HEK293 (cell line): Measurements from ENCODE around the gene CD2AP.

Experiments
- CTCF ChIA-PET: fragments of 350-600 bp; formaldehyde crosslinking; extraction: SDS; loops from one replicate; lab custom pipeline; 2021; ENCODE audit warnings: antibody characterized with exemption; lab: Yijun Ruan, JAX
- POLR2A ChIA-PET: fragments of 300-600 bp; formaldehyde crosslinking; extraction: SDS; loops from one replicate; lab custom pipeline; 2020; ENCODE audit warnings: antibody characterized with exemption, inconsistent platforms; lab: Yijun Ruan, JAX
- H3K27ac ChIP-seq: fragments of 200-500 bp; sonication (Bioruptor generic); 2 replicates; pipeline ENCODE4 v1.5.1; 2014; ENCODE audit warnings: low read depth, low read length, control low read depth, inconsistent platforms; ENCODE audit errors: extremely low read depth
- H3K36me3 ChIP-seq, 2 experiments: fragments of 200-500 bp in 1 of 2; sonication (Bioruptor generic) in 1 of 2; 1 replicate in 1 of 2; 2 replicates in 1 of 2; pipeline ENCODE4 v1.5.1; 2014 to 2017; ENCODE audit warnings: inconsistent platforms in 2 of 2, low read length in 2 of 2; ENCODE audit not compliant: control insufficient read depth in 2 of 2, insufficient read depth in 1 of 2
- H3K4me1 ChIP-seq: fragments of 200-500 bp; sonication (Bioruptor generic); 2 replicates; pipeline ENCODE4 v1.5.1; 2014; ENCODE audit warnings: mild to moderate bottlenecking, low read length, inconsistent platforms; ENCODE audit not compliant: control insufficient read depth, insufficient read depth
- H3K4me3 ChIP-seq: 2 replicates; pipeline ENCODE4 v1.5.1; 2011; ENCODE audit warnings: low read depth, mild to moderate bottlenecking, control low read depth, low read length, moderate library complexity
- H3K9me3 ChIP-seq: fragments of 200-500 bp; sonication (Bioruptor generic); 2 replicates; pipeline ENCODE4 v1.5.1; 2014; ENCODE audit warnings: low read depth, low read length, inconsistent platforms; ENCODE audit not compliant: control insufficient read depth, insufficient read depth
- HOXC10 ChIP-seq: sonication (generic); formaldehyde crosslinking; IDR thresholded peaks from 2 replicates; pipeline ENCODE4 v1.8.1; 2023; ENCODE audit warnings: mild to moderate bottlenecking, missing genetic modification reagents
- KLF1 ChIP-seq: fragments of 450-650 bp; formaldehyde crosslinking; IDR thresholded peaks from 2 replicates; pipeline ENCODE4 v1.5.1; 2016; ENCODE audit warnings: missing biosample characterization, missing genetic modification characterization
- ZBTB1 ChIP-seq: fragments of 450-650 bp; formaldehyde crosslinking; IDR thresholded peaks from 2 replicates; pipeline ENCODE4 v1.5.1; 2016; ENCODE audit warnings: missing biosample characterization, missing genetic modification characterization
- ZBTB48 ChIP-seq: fragments of 450-650 bp; formaldehyde crosslinking; IDR thresholded peaks from 2 replicates; pipeline ENCODE4 v1.5.1; 2016; ENCODE audit warnings: missing biosample characterization, missing genetic modification characterization
- ZBTB8A ChIP-seq: fragments of 450-650 bp; formaldehyde crosslinking; IDR thresholded peaks from 2 replicates; pipeline ENCODE4 v1.5.1; 2016; ENCODE audit warnings: missing biosample characterization, missing genetic modification characterization
- ZNF138 ChIP-seq: fragments of 450-650 bp; formaldehyde crosslinking; IDR thresholded peaks from 2 replicates; pipeline ENCODE4 v1.5.1; 2016; ENCODE audit warnings: missing biosample characterization, missing genetic modification characterization, borderline replicate concordance
- ZNF169 ChIP-seq: fragments of 450-650 bp; formaldehyde crosslinking; IDR thresholded peaks from 2 replicates; pipeline ENCODE4 v1.5.1; 2016; ENCODE audit warnings: missing biosample characterization, missing genetic modification characterization
- ZNF274 ChIP-seq, 2 experiments: fragments of 200-500 bp in 1 of 2; fragments of 450-650 bp in 1 of 2; sonication (Bioruptor generic) in 1 of 2; formaldehyde crosslinking in 1 of 2; IDR thresholded peaks; 2 replicates each; pipeline versions ENCODE4 v1.5.1 to v1.6.1; 2014 to 2016; ENCODE audit warnings: borderline replicate concordance in 1 of 2, inconsistent platforms in 1 of 2, low read length in 1 of 2, missing biosample characterization in 1 of 2, missing genetic modification characterization in 1 of 2
- ZNF514 ChIP-seq: fragments of 450-650 bp; formaldehyde crosslinking; IDR thresholded peaks from 2 replicates; pipeline ENCODE4 v1.5.1; 2016; ENCODE audit warnings: missing biosample characterization, missing genetic modification characterization
- ZNF585B ChIP-seq: fragments of 450-650 bp; formaldehyde crosslinking; IDR thresholded peaks from 2 replicates; pipeline ENCODE4 v1.5.1; 2016; ENCODE audit warnings: missing biosample characterization, missing genetic modification characterization
- ZNF626 ChIP-seq: fragments of 450-650 bp; sonication (Bioruptor Pico); formaldehyde crosslinking; IDR thresholded peaks from 2 replicates; pipeline ENCODE4 v1.5.1; 2018; ENCODE audit warnings: missing biosample characterization, missing genetic modification characterization, inconsistent platforms
- ZNF701 ChIP-seq: fragments of 450-650 bp; formaldehyde crosslinking; IDR thresholded peaks from 2 replicates; pipeline ENCODE4 v1.5.1; 2016; ENCODE audit warnings: missing biosample characterization, missing genetic modification characterization
- ZNF843 ChIP-seq: fragments of 450-650 bp; formaldehyde crosslinking; IDR thresholded peaks from 2 replicates; pipeline ENCODE4 v1.5.1; 2016; ENCODE audit warnings: missing biosample characterization, missing genetic modification characterization
- TF ChIP-seq, protein P1 (sequence below): fragments of 450-650 bp; formaldehyde crosslinking; IDR thresholded peaks from 2 replicates; pipeline ENCODE4 v1.5.1; 2016; ENCODE audit warnings: missing biosample characterization, missing genetic modification characterization
- TF ChIP-seq, protein P2 (sequence below): fragments of 450-650 bp; formaldehyde crosslinking; optimal IDR thresholded peaks from 2 replicates; pipeline ENCODE3; 2016; ENCODE audit warnings: missing biosample characterization, mild to moderate bottlenecking, missing genetic modification characterization
- TF ChIP-seq, protein P3 (sequence below): fragments of 450-650 bp; formaldehyde crosslinking; IDR thresholded peaks from 2 replicates; pipeline ENCODE4 v1.5.1; 2016; ENCODE audit warnings: missing biosample characterization, missing genetic modification characterization
- TF ChIP-seq, protein P4 (sequence below): fragments of 450-650 bp; formaldehyde crosslinking; IDR thresholded peaks from 2 replicates; pipeline ENCODE4 v1.5.1; 2016; ENCODE audit warnings: missing biosample characterization, missing genetic modification characterization
- TF ChIP-seq, protein P5 (sequence below): fragments of 450-650 bp; formaldehyde crosslinking; IDR thresholded peaks from 2 replicates; pipeline ENCODE4 v1.5.1; 2016; ENCODE audit warnings: missing biosample characterization, missing genetic modification characterization
- TF ChIP-seq, protein P6 (sequence below): fragments of 450-650 bp; formaldehyde crosslinking; IDR thresholded peaks from 2 replicates; pipeline ENCODE4 v1.5.1; 2016; ENCODE audit warnings: missing biosample characterization, missing genetic modification characterization

Gene CD2AP

DNA sequence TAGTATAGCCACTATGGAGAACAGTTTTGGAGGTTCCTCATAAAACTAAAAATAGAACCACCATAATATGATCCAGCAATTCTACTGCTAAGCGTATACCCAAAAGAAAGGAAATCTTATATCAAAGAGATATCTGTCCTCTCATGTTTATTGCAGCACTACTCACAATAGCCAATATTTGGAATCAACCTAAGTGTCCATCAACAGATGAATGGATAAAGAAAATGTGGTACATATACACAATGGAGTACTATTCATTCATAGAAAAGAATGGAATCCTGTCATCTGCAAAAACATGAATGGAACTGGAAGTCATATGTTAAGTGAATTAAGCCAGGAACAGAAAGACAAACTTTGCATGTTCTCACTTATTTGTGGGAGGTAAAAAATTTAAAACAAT, 5.7 kb upstream of the CD2AP start:
- ChIA-PET CTCF (no interaction called here), POLR2A (no interaction called here)
- Histone ChIP-seq H3K36me3 (no peaks in the 10 kb centered on the region), H3K4me1 (no peaks in the 10 kb centered on the region), H3K9me3 (no peaks in the 10 kb centered on the region), H3K27ac (no peak overlapping the region), H3K4me3 (no peak overlapping the region)
- no peak for TF ChIP-seq KLF1
- no peak for TF ChIP-seq ZNF701 (tag by site-specific recombination)
- no peak for TF ChIP-seq ZNF274 (IDR thresholded peaks at IDR 0.05; ENCODE audit: low read length)
- TF ChIP-seq ZNF274 (tag by site-specific recombination; IDR thresholded peaks at IDR 0.05; ENCODE audit: borderline replicate concordance): no peak
- TF ChIP-seq ZNF626 (tag by site-specific recombination): no peak
- TF ChIP-seq, protein P1, sequence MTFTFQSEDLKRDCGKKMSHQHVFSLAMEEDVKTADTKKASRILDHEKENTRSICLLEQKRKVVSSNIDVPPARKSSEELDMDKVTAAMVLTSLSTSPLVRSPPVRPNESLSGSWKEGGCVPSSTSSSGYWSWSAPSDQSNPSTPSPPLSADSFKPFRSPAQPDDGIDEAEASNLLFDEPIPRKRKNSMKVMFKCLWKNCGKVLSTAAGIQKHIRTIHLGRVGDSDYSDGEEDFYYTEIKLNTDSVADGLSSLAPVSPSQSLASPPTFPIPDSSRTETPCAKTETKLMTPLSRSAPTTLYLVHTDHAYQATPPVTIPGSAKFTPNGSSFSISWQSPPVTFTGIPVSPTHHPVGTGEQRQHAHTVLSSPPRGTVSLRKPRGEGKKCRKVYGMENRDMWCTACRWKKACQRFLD (tag by site-specific recombination): no peak
- no peak for TF ChIP-seq ZNF169 (tag by site-specific recombination)
- TF ChIP-seq HOXC10 (CRISPR knock-in tag): no peak
- TF ChIP-seq ZNF514 (tag by site-specific recombination): no peak
- no peak for TF ChIP-seq ZNF138 (tag by site-specific recombination)
- no peak for TF ChIP-seq ZBTB48 (tag by site-specific recombination)
- TF ChIP-seq, protein P2, sequence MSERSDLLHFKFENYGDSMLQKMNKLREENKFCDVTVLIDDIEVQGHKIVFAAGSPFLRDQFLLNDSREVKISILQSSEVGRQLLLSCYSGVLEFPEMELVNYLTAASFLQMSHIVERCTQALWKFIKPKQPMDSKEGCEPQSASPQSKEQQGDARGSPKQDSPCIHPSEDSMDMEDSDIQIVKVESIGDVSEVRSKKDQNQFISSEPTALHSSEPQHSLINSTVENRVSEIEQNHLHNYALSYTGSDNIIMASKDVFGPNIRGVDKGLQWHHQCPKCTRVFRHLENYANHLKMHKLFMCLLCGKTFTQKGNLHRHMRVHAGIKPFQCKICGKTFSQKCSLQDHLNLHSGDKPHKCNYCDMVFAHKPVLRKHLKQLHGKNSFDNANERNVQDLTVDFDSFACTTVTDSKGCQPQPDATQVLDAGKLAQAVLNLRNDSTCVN (tag by site-specific recombination): no peak
- no peak for TF ChIP-seq ZNF843 (tag by site-specific recombination)
- TF ChIP-seq ZBTB8A (tag by site-specific recombination): no peak
- TF ChIP-seq, protein P3, sequence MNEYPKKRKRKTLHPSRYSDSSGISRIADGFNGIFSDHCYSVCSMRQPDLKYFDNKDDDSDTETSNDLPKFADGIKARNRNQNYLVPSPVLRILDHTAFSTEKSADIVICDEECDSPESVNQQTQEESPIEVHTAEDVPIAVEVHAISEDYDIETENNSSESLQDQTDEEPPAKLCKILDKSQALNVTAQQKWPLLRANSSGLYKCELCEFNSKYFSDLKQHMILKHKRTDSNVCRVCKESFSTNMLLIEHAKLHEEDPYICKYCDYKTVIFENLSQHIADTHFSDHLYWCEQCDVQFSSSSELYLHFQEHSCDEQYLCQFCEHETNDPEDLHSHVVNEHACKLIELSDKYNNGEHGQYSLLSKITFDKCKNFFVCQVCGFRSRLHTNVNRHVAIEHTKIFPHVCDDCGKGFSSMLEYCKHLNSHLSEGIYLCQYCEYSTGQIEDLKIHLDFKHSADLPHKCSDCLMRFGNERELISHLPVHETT (tag by site-specific recombination): no peak
- TF ChIP-seq, protein P4, sequence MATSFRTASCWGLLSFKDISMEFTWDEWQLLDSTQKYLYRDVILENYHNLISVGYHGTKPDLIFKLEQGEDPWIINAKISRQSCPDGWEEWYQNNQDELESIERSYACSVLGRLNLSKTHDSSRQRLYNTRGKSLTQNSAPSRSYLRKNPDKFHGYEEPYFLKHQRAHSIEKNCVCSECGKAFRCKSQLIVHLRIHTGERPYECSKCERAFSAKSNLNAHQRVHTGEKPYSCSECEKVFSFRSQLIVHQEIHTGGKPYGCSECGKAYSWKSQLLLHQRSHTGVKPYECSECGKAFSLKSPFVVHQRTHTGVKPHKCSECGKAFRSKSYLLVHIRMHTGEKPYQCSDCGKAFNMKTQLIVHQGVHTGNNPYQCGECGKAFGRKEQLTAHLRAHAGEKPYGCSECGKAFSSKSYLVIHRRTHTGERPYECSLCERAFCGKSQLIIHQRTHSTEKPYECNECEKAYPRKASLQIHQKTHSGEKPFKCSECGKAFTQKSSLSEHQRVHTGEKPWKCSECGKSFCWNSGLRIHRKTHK (tag by site-specific recombination): no peak
- no peak for TF ChIP-seq ZNF585B (tag by site-specific recombination)
- TF ChIP-seq, protein P5, sequence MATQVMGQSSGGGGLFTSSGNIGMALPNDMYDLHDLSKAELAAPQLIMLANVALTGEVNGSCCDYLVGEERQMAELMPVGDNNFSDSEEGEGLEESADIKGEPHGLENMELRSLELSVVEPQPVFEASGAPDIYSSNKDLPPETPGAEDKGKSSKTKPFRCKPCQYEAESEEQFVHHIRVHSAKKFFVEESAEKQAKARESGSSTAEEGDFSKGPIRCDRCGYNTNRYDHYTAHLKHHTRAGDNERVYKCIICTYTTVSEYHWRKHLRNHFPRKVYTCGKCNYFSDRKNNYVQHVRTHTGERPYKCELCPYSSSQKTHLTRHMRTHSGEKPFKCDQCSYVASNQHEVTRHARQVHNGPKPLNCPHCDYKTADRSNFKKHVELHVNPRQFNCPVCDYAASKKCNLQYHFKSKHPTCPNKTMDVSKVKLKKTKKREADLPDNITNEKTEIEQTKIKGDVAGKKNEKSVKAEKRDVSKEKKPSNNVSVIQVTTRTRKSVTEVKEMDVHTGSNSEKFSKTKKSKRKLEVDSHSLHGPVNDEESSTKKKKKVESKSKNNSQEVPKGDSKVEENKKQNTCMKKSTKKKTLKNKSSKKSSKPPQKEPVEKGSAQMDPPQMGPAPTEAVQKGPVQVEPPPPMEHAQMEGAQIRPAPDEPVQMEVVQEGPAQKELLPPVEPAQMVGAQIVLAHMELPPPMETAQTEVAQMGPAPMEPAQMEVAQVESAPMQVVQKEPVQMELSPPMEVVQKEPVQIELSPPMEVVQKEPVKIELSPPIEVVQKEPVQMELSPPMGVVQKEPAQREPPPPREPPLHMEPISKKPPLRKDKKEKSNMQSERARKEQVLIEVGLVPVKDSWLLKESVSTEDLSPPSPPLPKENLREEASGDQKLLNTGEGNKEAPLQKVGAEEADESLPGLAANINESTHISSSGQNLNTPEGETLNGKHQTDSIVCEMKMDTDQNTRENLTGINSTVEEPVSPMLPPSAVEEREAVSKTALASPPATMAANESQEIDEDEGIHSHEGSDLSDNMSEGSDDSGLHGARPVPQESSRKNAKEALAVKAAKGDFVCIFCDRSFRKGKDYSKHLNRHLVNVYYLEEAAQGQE (tag by site-specific recombination): no peak
- TF ChIP-seq, protein P6, sequence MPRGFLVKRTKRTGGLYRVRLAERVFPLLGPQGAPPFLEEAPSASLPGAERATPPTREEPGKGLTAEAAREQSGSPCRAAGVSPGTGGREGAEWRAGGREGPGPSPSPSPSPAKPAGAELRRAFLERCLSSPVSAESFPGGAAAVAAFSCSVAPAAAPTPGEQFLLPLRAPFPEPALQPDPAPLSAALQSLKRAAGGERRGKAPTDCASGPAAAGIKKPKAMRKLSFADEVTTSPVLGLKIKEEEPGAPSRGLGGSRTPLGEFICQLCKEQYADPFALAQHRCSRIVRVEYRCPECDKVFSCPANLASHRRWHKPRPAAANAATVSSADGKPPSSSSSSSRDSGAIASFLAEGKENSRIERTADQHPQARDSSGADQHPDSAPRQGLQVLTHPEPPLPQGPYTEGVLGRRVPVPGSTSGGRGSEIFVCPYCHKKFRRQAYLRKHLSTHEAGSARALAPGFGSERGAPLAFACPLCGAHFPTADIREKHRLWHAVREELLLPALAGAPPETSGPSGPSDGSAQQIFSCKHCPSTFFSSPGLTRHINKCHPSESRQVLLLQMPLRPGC: no peak
- no peak for TF ChIP-seq ZBTB1 (tag by site-specific recombination)
